ENCODE data around the gene STRAP.

The STRAP gene

GRCh38 chr12:15855646-15856045, 26.5 kb upstream of the STRAP start:
- no peak overlapping the region for H3K4me3 ChIP-seq (ENCODE audit: low read depth, low read length)
- no peak for TF ChIP-seq CTCF (IDR thresholded peaks at IDR 0.05; ENCODE audit: control insufficient read depth, extremely low read depth, insufficient read depth)
- no peak for DNase-seq (ENCODE audit: low read depth)

GRCh38 chr12:15856097-15856982, 25.8 kb upstream of the STRAP start:
- no peak overlapping the region for H3K4me3 ChIP-seq (ENCODE audit: low read depth, low read length)
- DNase-seq (ENCODE audit: low read depth), result peak; percentile 49
- peak; percentile 71 for TF ChIP-seq CTCF (IDR thresholded peaks at IDR 0.05; ENCODE audit: control insufficient read depth, extremely low read depth, insufficient read depth)

- TF ChIP-seq CTCF (IDR thresholded peaks at IDR 0.05; ENCODE audit: control insufficient read depth, extremely low read depth, insufficient read depth), result no peak
- DNase-seq (ENCODE audit: low read depth), result no peak
- H3K4me3 ChIP-seq (ENCODE audit: low read depth, low read length), result no peak overlapping the region
These were observed 23.8 kb upstream of the STRAP start for GRCh38 chr12:15858353-15858752.

GRCh38 chr12:15859116-15859515, 23.1 kb upstream of the STRAP start:
- TF ChIP-seq CTCF (IDR thresholded peaks at IDR 0.05; ENCODE audit: control insufficient read depth, extremely low read depth, insufficient read depth), result no peak
- no peak for DNase-seq (ENCODE audit: low read depth)

GRCh38 chr12:15861404-15861803, 20.8 kb upstream of the STRAP start:
- H3K4me3 ChIP-seq (ENCODE audit: low read depth, low read length), result no peak overlapping the region
- DNase-seq (ENCODE audit: low read depth), result no peak
- no peak for TF ChIP-seq CTCF (IDR thresholded peaks at IDR 0.05; ENCODE audit: control insufficient read depth, extremely low read depth, insufficient read depth)

More at GRCh38 chr12:15859116-15859515, 23.1 kb upstream of the STRAP start:
- no peak overlapping the region for H3K4me3 ChIP-seq (ENCODE audit: low read depth, low read length)

GRCh38 chr12:15862840-15863239, 19.3 kb upstream of the STRAP start:
- no peak for DNase-seq (ENCODE audit: low read depth)
- H3K4me3 ChIP-seq (ENCODE audit: low read depth, low read length), result no peak overlapping the region
- TF ChIP-seq CTCF (IDR thresholded peaks at IDR 0.05; ENCODE audit: control insufficient read depth, extremely low read depth, insufficient read depth), result no peak

GRCh38 chr12:15863372-15863771, 18.8 kb upstream of the STRAP start:
- TF ChIP-seq CTCF (IDR thresholded peaks at IDR 0.05; ENCODE audit: control insufficient read depth, extremely low read depth, insufficient read depth), result no peak
- no peak for DNase-seq (ENCODE audit: low read depth)
- H3K4me3 ChIP-seq (ENCODE audit: low read depth, low read length), result no peak overlapping the region
